ENCODE data around the gene CNOT1. TPM values are rescaled to one million over a fixed set of nuclear protein-coding genes. Genes with fewer than 3 reads are reported as not detected.

CNOT1 gene
- total RNA-seq, 1 experiment from 2014 or later = 230 TPM

- ATAC-seq (no peak), DNase-seq (ENCODE audit: low read depth, low spot score) (no peak)
- Histone ChIP-seq H3K9ac (ENCODE audit: low read length) (no peak overlapping the region), H3K4me3 (replicated peaks in 1 of 2; ENCODE audit: low read depth in 1 of 2, low read length in 2 of 2) (no peak overlapping the region), H3K4me1 (ENCODE audit: control insufficient read depth in 1 of 2, insufficient read depth in 2 of 2, low read length in 2 of 2) (peaks cover 0 to 3% of the 10 kb centered on the region in 2 experiments; a peak in 1 of 4 replicates), H3K9me3 (ENCODE audit: control insufficient read depth in 1 of 2, insufficient read depth in 1 of 2, low read depth in 1 of 2, low read length in 2 of 2) (no peaks in the 10 kb centered on the region), H3K27ac (ENCODE audit: low read depth, low read length) (no peak overlapping the region), H3K4me2 (ENCODE audit: low read length) (no peak overlapping the region), H4K20me1 (ENCODE audit: insufficient read depth) (no peaks in the 10 kb centered on the region), H3K9me2 (ENCODE audit: insufficient read depth) (no peaks in the 10 kb centered on the region), H3K27me3 (ENCODE audit: insufficient read depth, low read length) (no peaks in the 10 kb centered on the region), H3K36me3 (ENCODE audit: control insufficient read depth in 1 of 2, insufficient read depth in 2 of 2, low read length in 2 of 2) (no peaks in the 10 kb centered on the region), H2AFZ (ENCODE audit: low read depth, low read length, poor library complexity, severe bottlenecking) (no peak overlapping the region), H3K79me2 (ENCODE audit: insufficient read depth, low read length) (no peaks in the 10 kb centered on the region)
- no TSS peak for BruUV-seq (replicated peaks)
- CTCF ChIA-PET = interaction anchor here (1.3 to 5.0 kb wide), 3 partner anchors 146 to 176 kb away, joined by 7 to 92 read pairs (median 18); no protein-coding TSS in a partner anchor
- POLR2A ChIA-PET = no interaction called here
- TF ChIP-seq ZNF274 (IDR thresholded peaks at IDR 0.05; ENCODE audit: low read depth, low read length) (no peak), FOSL1 (IDR thresholded peaks at IDR 0.05; ENCODE audit: low read depth) (no peak), JUND (IDR thresholded peaks at IDR 0.05) (no peak), RAD21 (IDR thresholded peaks at IDR 0.05; ENCODE audit: low read depth) (no peak), SP1 (IDR thresholded peaks at IDR 0.05; ENCODE audit: low read depth) (no peak), CEBPB (IDR thresholded peaks at IDR 0.05; ENCODE audit: low read depth) (no peak), YY1 (IDR thresholded peaks at IDR 0.05; ENCODE audit: extremely low read depth, insufficient replicate concordance, low read depth, low read length) (no peak), TCF7L2 (IDR thresholded peaks at IDR 0.05; ENCODE audit: borderline replicate concordance, extremely low read depth, insufficient read depth, insufficient read length) (no peak), POLR2A (IDR thresholded peaks at IDR 0.05; ENCODE audit: borderline replicate concordance, extremely low read depth, insufficient read depth, insufficient read length) (no peak), SIN3A (IDR thresholded peaks at IDR 0.05; ENCODE audit: low read depth) (no peak), ZFX (IDR thresholded peaks at IDR 0.05) (no peak), EZH2phosphoT487 (IDR thresholded peaks at IDR 0.05; ENCODE audit: borderline replicate concordance) (no peak)
- TF ChIP-seq, protein P1, sequence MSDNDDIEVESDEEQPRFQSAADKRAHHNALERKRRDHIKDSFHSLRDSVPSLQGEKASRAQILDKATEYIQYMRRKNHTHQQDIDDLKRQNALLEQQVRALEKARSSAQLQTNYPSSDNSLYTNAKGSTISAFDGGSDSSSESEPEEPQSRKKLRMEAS (IDR thresholded peaks at IDR 0.05) = no peak
- TF ChIP-seq, protein P2, sequence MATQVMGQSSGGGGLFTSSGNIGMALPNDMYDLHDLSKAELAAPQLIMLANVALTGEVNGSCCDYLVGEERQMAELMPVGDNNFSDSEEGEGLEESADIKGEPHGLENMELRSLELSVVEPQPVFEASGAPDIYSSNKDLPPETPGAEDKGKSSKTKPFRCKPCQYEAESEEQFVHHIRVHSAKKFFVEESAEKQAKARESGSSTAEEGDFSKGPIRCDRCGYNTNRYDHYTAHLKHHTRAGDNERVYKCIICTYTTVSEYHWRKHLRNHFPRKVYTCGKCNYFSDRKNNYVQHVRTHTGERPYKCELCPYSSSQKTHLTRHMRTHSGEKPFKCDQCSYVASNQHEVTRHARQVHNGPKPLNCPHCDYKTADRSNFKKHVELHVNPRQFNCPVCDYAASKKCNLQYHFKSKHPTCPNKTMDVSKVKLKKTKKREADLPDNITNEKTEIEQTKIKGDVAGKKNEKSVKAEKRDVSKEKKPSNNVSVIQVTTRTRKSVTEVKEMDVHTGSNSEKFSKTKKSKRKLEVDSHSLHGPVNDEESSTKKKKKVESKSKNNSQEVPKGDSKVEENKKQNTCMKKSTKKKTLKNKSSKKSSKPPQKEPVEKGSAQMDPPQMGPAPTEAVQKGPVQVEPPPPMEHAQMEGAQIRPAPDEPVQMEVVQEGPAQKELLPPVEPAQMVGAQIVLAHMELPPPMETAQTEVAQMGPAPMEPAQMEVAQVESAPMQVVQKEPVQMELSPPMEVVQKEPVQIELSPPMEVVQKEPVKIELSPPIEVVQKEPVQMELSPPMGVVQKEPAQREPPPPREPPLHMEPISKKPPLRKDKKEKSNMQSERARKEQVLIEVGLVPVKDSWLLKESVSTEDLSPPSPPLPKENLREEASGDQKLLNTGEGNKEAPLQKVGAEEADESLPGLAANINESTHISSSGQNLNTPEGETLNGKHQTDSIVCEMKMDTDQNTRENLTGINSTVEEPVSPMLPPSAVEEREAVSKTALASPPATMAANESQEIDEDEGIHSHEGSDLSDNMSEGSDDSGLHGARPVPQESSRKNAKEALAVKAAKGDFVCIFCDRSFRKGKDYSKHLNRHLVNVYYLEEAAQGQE (IDR thresholded peaks at IDR 0.05; ENCODE audit: low read depth) = no peak
- TF ChIP-seq, protein P3, sequence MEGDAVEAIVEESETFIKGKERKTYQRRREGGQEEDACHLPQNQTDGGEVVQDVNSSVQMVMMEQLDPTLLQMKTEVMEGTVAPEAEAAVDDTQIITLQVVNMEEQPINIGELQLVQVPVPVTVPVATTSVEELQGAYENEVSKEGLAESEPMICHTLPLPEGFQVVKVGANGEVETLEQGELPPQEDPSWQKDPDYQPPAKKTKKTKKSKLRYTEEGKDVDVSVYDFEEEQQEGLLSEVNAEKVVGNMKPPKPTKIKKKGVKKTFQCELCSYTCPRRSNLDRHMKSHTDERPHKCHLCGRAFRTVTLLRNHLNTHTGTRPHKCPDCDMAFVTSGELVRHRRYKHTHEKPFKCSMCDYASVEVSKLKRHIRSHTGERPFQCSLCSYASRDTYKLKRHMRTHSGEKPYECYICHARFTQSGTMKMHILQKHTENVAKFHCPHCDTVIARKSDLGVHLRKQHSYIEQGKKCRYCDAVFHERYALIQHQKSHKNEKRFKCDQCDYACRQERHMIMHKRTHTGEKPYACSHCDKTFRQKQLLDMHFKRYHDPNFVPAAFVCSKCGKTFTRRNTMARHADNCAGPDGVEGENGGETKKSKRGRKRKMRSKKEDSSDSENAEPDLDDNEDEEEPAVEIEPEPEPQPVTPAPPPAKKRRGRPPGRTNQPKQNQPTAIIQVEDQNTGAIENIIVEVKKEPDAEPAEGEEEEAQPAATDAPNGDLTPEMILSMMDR (IDR thresholded peaks at IDR 0.05 in 2 of 3, conservative IDR thresholded peaks at IDR 0.05 in 1 of 3; ENCODE audit: borderline replicate concordance in 1 of 3, insufficient read depth in 1 of 3, low read depth in 2 of 3, low read length in 2 of 3) = no peak
- TF ChIP-seq, protein P4, sequence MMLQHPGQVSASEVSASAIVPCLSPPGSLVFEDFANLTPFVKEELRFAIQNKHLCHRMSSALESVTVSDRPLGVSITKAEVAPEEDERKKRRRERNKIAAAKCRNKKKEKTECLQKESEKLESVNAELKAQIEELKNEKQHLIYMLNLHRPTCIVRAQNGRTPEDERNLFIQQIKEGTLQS (IDR thresholded peaks at IDR 0.05) = no peak
- intact Hi-C loops (cut with micrococcal nuclease) = loop anchor here (5.0 kb wide), 2 partner anchors 343 to 463 kb away; no protein-coding TSS in a partner anchor
- RAD21 ChIA-PET (ENCODE audit: low non-redundant PET in 1 of 2, low total read pairs in 2 of 2, uncharacterized antibody in 2 of 2, unreplicated experiment in 2 of 2) = no interaction called here
These were observed 144.3 kb downstream of the CNOT1 start for GRCh38 chr16:58485184-58485887.

Data from HCT116 (cell line).